ENCODE results near the gene ARL8A.

The ARL8A gene

GRCh38 chr1:202156590-202156989 is 12.1 kb upstream of the ARL8A start:
- H3K36me3 ChIP-seq (ENCODE audit: control insufficient read depth, insufficient read depth, low read length) = no peaks in the 10 kb centered on the region; the same call in 1 of the 2 replicates
- no peak overlapping the region for H3K27ac ChIP-seq (ENCODE audit: low read length)
- WGBS (ENCODE audit: insufficient coverage, insufficient read length) = no CpG with 5 or more reads among the region's 8 CpGs
- no peaks in the 10 kb centered on the region for H3K27me3 ChIP-seq (ENCODE audit: control insufficient read depth, insufficient read depth, low read length)
- peaks cover 5% of the 10 kb centered on the region; the same call in 1 of the 2 replicates for H3K4me1 ChIP-seq (ENCODE audit: control insufficient read depth, insufficient read depth, low read length)
- H3K9me3 ChIP-seq (ENCODE audit: control insufficient read depth, insufficient read depth, low read length) = no peaks in the 10 kb centered on the region
- DNase-seq (ENCODE audit: low read depth, low spot score) = no peak
- H3K4me3 ChIP-seq (ENCODE audit: low read length) = no peak overlapping the region

DNA sequence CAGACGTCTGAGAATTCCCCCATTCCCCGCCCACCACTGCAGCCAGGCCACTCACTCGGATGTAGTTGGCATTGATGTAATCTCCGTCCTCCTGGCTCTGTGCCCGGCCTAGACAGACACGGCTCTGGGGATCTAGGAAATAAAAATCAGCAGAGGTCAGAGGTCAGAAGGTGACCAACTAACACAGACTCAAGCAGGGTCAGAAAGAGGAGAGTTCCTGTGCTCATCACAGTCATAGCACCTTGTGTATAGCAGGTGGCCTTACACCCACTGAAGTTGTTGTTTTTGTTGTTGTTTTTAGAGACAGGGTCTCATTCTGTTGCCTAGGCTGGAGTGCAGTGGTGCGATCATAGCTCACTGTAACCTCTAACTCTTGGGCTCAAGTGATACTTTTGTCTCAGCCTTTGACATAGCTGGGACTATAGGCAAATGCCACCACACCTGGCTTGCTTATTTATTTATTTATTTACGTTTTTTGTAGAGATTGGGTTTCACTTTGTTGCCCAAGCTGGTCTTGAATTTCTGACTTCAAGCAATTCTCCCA is 11.0 kb upstream of the ARL8A start:
- Histone ChIP-seq H3K4me3 (ENCODE audit: low read length) (no peak overlapping the region), H3K36me3 (ENCODE audit: control insufficient read depth, insufficient read depth, low read length) (no peaks in the 10 kb centered on the region; the same call in 1 of the 2 replicates), H3K9me3 (ENCODE audit: control insufficient read depth, insufficient read depth, low read length) (no peaks in the 10 kb centered on the region), H3K4me1 (ENCODE audit: control insufficient read depth, insufficient read depth, low read length) (peaks cover 5% of the 10 kb centered on the region; the same call in 1 of the 2 replicates), H3K27me3 (ENCODE audit: control insufficient read depth, insufficient read depth, low read length) (no peaks in the 10 kb centered on the region), H3K27ac (ENCODE audit: low read length) (no peak overlapping the region)
- DNase-seq (ENCODE audit: low read depth, low spot score) = no peak
- WGBS (ENCODE audit: insufficient coverage, insufficient read length) = no CpG with 5 or more reads among the region's 8 CpGs

DNA sequence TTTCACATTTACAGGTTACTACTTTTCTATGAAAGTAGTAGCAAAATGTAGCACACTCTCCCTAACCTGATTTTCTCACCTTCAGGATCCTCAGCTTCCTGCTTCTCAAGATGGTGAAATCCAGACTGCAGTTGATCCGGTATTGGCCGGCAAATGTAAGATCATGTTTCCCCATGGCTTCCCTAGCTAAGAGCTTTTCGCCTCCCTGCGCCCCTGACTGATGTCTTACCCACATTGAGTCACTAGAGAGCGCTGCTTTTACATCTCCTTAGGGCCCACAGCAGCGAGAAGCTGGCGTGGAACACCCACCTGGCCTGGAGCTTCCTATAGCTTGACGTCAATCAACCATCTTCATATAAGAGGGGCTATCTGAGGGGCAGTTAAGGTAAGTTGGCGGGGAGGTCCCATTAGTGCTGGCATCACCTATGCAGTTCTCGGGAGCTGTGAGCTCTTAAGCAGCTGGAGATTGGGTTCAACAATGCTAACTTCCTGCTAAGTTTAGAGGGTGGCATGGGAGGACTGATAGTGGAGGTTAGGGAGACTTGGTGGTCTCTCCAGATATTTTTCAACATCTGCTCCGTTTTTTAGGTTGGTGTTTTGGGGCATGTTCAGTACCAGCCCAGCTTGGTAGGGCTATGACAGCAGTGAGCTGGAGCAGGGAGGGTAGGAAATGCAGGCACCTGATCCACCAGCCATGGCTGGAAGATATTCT is 10.4 kb upstream of the ARL8A start:
- Histone ChIP-seq H3K36me3 (ENCODE audit: control insufficient read depth, insufficient read depth, low read length) (no peaks in the 10 kb centered on the region), H3K4me1 (ENCODE audit: control insufficient read depth, insufficient read depth, low read length) (peaks cover 4% of the 10 kb centered on the region; the same call in 1 of the 2 replicates), H3K4me3 (ENCODE audit: low read length) (no peak overlapping the region), H3K27ac (ENCODE audit: low read length) (no peak overlapping the region), H3K27me3 (ENCODE audit: control insufficient read depth, insufficient read depth, low read length) (no peaks in the 10 kb centered on the region), H3K9me3 (ENCODE audit: control insufficient read depth, insufficient read depth, low read length) (no peaks in the 10 kb centered on the region)
- peak; percentile 67 for DNase-seq (ENCODE audit: low read depth, low spot score)
- no CpG with 5 or more reads among the region's 11 CpGs for WGBS (ENCODE audit: insufficient coverage, insufficient read length)

- Histone ChIP-seq H3K27me3 (ENCODE audit: control insufficient read depth, insufficient read depth, low read length) (no peaks in the 10 kb centered on the region), H3K27ac (ENCODE audit: low read length) (no peak overlapping the region), H3K4me3 (ENCODE audit: low read length) (no peak overlapping the region), H3K9me3 (ENCODE audit: control insufficient read depth, insufficient read depth, low read length) (no peaks in the 10 kb centered on the region), H3K4me1 (ENCODE audit: control insufficient read depth, insufficient read depth, low read length) (peaks cover 4% of the 10 kb centered on the region; the same call in 1 of the 2 replicates), H3K36me3 (ENCODE audit: control insufficient read depth, insufficient read depth, low read length) (no peaks in the 10 kb centered on the region)
- DNase-seq (ENCODE audit: low read depth, low spot score) = no peak
- no CpG with 5 or more reads among the region's 10 CpGs for WGBS (ENCODE audit: insufficient coverage, insufficient read length)
These were observed 9.7 kb upstream of the ARL8A start for GRCh38 chr1:202154148-202154765.

- peaks cover 4% of the 10 kb centered on the region; the same call in 1 of the 2 replicates for H3K4me1 ChIP-seq (ENCODE audit: control insufficient read depth, insufficient read depth, low read length)
- H3K9me3 ChIP-seq (ENCODE audit: control insufficient read depth, insufficient read depth, low read length) = no peaks in the 10 kb centered on the region
- no peaks in the 10 kb centered on the region for H3K36me3 ChIP-seq (ENCODE audit: control insufficient read depth, insufficient read depth, low read length)
- H3K27ac ChIP-seq (ENCODE audit: low read length) = no peak overlapping the region
- DNase-seq (ENCODE audit: low read depth, low spot score) = no peak
- no peak overlapping the region for H3K4me3 ChIP-seq (ENCODE audit: low read length)
- no CpG with 5 or more reads among the region's 4 CpGs for WGBS (ENCODE audit: insufficient coverage, insufficient read length)
- no peaks in the 10 kb centered on the region for H3K27me3 ChIP-seq (ENCODE audit: control insufficient read depth, insufficient read depth, low read length)
These were observed 8.7 kb upstream of the ARL8A start for GRCh38 chr1:202153284-202153683.

DNA sequence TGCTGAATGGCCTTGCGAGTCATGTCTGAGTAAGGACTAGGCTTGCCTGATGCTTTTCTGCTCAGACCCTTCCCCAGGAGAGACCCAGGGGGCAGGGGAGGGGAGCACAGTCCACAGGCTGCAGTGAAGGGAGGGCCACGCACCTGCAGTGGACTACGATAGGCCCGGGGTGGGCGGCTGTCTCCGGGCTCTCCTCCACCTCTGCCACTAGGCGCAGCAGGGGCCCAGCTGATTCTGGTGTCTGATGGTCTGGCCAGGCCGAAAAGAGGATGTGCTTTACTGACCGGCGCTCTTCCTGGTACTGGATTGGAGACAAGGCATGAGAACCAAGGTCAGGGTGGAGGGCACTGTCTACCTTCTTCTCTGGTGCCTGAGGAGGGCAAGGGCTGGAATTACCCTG is 7.9 kb upstream of the ARL8A start:
- Histone ChIP-seq H3K4me1 (ENCODE audit: control insufficient read depth, insufficient read depth, low read length) (peaks cover 4% of the 10 kb centered on the region; the same call in 1 of the 2 replicates), H3K27me3 (ENCODE audit: control insufficient read depth, insufficient read depth, low read length) (no peaks in the 10 kb centered on the region), H3K27ac (ENCODE audit: low read length) (no peak overlapping the region), H3K9me3 (ENCODE audit: control insufficient read depth, insufficient read depth, low read length) (no peaks in the 10 kb centered on the region), H3K36me3 (ENCODE audit: control insufficient read depth, insufficient read depth, low read length) (no peaks in the 10 kb centered on the region), H3K4me3 (ENCODE audit: low read length) (no peak overlapping the region)
- no peak for DNase-seq (ENCODE audit: low read depth, low spot score)
- no CpG with 5 or more reads among the region's 10 CpGs for WGBS (ENCODE audit: insufficient coverage, insufficient read length)

- Histone ChIP-seq H3K4me3 (ENCODE audit: low read length) (no peak overlapping the region), H3K9me3 (ENCODE audit: control insufficient read depth, insufficient read depth, low read length) (no peaks in the 10 kb centered on the region), H3K27me3 (ENCODE audit: control insufficient read depth, insufficient read depth, low read length) (no peaks in the 10 kb centered on the region), H3K27ac (ENCODE audit: low read length) (no peak overlapping the region), H3K36me3 (ENCODE audit: control insufficient read depth, insufficient read depth, low read length) (no peaks in the 10 kb centered on the region), H3K4me1 (ENCODE audit: control insufficient read depth, insufficient read depth, low read length) (peaks cover 4% of the 10 kb centered on the region; the same call in 1 of the 2 replicates)
- no CpG with 5 or more reads among the region's 2 CpGs for WGBS (ENCODE audit: insufficient coverage, insufficient read length)
- no peak for DNase-seq (ENCODE audit: low read depth, low spot score)
These were observed 6.5 kb upstream of the ARL8A start for GRCh38 chr1:202151045-202151444.

GRCh38 chr1:202150602-202151001 is 6.1 kb upstream of the ARL8A start:
- Histone ChIP-seq H3K4me3 (ENCODE audit: low read length) (no peak overlapping the region), H3K9me3 (ENCODE audit: control insufficient read depth, insufficient read depth, low read length) (no peaks in the 10 kb centered on the region), H3K27me3 (ENCODE audit: control insufficient read depth, insufficient read depth, low read length) (no peaks in the 10 kb centered on the region), H3K4me1 (ENCODE audit: control insufficient read depth, insufficient read depth, low read length) (peaks cover 4% of the 10 kb centered on the region; the same call in 1 of the 2 replicates), H3K27ac (ENCODE audit: low read length) (no peak overlapping the region), H3K36me3 (ENCODE audit: control insufficient read depth, insufficient read depth, low read length) (no peaks in the 10 kb centered on the region)
- no peak for DNase-seq (ENCODE audit: low read depth, low spot score)
- no CpG with 5 or more reads among the region's 8 CpGs for WGBS (ENCODE audit: insufficient coverage, insufficient read length)

- no peak for DNase-seq (ENCODE audit: low read depth, low spot score)
- H3K36me3 ChIP-seq (ENCODE audit: control insufficient read depth, insufficient read depth, low read length) = no peaks in the 10 kb centered on the region
- no CpG with 5 or more reads among the region's 9 CpGs for WGBS (ENCODE audit: insufficient coverage, insufficient read length)
- no peaks in the 10 kb centered on the region for H3K9me3 ChIP-seq (ENCODE audit: control insufficient read depth, insufficient read depth, low read length)
- H3K27me3 ChIP-seq (ENCODE audit: control insufficient read depth, insufficient read depth, low read length) = no peaks in the 10 kb centered on the region
- H3K4me3 ChIP-seq (ENCODE audit: low read length) = no peak overlapping the region
- no peak overlapping the region for H3K27ac ChIP-seq (ENCODE audit: low read length)
- peaks cover 4% of the 10 kb centered on the region; the same call in 1 of the 2 replicates for H3K4me1 ChIP-seq (ENCODE audit: control insufficient read depth, insufficient read depth, low read length)
These were observed 5.7 kb upstream of the ARL8A start for GRCh38 chr1:202150187-202150586.

DNA sequence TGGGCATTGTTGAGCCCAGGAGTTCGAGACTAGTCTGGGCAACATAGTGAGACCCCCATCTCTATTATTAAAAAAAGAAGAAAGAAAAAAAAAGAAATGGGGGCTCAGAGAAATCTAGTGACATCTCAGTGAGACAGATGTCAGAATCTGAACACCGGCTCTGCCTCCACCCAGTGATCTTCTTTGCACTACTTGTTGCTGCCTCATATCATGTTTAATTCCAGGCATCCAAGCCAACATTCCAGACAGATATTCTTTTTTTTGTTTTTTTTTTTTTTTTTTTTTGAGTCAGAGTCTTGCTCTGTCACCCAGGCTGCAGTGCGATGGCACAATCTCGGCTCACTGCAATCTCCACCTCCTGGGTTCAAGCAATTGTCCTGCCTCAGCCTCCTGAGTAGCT is 5.0 kb upstream of the ARL8A start:
- Histone ChIP-seq H3K36me3 (ENCODE audit: control insufficient read depth, insufficient read depth, low read length) (no peaks in the 10 kb centered on the region), H3K27ac (ENCODE audit: low read length) (no peak overlapping the region), H3K4me3 (ENCODE audit: low read length) (no peak overlapping the region), H3K9me3 (ENCODE audit: control insufficient read depth, insufficient read depth, low read length) (no peaks in the 10 kb centered on the region), H3K27me3 (ENCODE audit: control insufficient read depth, insufficient read depth, low read length) (no peaks in the 10 kb centered on the region), H3K4me1 (ENCODE audit: control insufficient read depth, insufficient read depth, low read length) (0 out of 2 replicates have a peak, but pooled peaks cover 2% of the 10 kb centered on the region)
- DNase-seq (ENCODE audit: low read depth, low spot score) = no peak
- no CpG with 5 or more reads among the region's 4 CpGs for WGBS (ENCODE audit: insufficient coverage, insufficient read length)
